HG03432 (cell line): ENCODE results near the gene GABRR2.
"Not testable (repeated sequence)": the region's sequence is repeated elsewhere in the genome, so short reads cannot be mapped to it uniquely, and the experiment has no call there.

Experiments
- ATAC-seq: cut with Tn5 transposase; IDR thresholded peaks from one replicate; pipeline ENCODE4 v1.9.1; 2021; ENCODE audit warnings: mild to moderate bottlenecking, moderate library complexity; ENCODE audit not compliant: unreplicated experiment

GABRR2 gene

GRCh38 chr6:89295981-89296380 lies 19.1 kb downstream of the GABRR2 start:
- ATAC-seq = no peak

- ATAC-seq = not testable (repeated sequence)
Measured at GRCh38 chr6:89295116-89295515, 20.0 kb downstream of the GABRR2 start.

DNA sequence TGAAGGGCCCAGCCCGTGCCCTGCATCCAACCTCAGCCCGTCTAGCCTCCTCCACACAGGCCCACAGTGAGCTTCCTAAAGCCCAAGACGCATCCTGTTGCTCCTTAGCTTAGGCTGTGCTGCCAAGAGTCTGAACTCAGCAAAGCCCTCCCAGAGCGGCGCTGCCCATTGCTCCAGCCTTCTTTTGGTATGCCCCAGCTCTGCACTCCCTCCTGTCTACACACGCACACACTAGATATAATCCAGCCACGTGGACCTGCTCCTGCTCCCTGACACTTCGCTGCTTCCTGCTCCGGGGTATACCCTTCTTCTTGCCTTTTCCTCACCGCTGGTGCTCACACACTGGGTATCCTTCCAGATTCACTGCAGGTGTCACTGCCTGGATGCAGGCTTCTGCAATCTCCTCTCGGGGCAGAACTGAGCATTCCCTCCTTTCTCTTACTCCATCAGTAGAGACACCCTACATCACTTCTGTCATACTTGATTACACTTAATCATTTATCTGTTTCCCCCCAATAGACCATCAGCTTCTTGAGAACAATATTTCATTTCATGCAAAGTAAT lies 23.8 kb downstream of the GABRR2 start:
- no peak for ATAC-seq

DNA sequence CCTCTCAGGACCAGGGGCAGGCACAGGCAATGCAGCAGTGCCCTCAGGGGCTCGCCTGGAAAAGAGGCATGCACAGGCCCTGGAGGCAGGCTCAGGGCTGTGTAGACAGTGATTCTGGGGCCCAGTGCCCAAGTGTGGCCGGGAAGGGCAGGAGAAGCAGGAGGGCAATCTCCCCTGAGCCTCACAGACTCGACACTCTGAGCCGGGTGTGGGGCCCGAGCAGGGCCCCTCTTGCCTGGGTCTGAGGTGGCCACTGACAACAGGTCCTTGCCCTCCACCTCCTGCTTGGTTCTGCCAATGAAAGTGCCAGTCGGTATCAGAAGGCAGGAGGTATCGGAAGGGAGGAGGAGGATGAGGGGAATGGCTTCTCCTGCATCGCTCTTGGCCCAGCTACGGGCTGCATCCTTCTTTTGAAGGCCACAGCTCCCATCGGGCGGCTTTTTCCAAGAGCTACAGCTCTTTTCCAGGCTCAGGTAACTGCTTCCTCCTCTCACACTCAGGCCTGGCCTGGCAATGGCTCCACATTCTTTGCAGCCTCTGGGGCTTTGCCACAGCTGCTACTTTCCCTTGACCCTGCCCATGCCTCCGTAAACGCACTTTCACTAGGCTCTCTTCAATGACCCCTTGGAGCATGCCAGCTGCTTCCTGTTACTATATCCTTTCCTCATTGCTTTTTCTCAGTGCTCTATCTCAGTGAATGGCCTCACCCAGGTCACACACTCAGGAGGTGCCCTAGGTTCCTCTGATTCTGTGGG lies 24.5 kb downstream of the GABRR2 start:
- ATAC-seq = no peak

DNA sequence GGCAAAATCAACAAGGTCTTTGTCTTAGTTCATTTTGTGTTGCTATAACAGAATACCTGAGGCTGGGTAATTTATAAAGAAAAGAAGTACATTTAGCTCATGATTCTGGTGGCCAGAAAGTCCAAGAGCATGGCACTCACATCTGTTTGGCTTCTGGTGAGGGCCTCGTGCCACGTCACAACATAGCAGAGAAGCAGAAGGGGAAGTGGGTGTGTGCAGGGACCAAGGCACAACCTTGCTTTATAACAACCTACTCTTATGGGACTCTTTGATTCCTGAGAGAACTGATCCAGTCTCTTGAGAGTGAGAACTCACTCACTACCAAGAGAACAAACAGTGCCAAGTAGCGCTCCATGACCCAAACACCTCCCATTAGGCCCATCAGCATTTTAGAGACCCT lies 25.4 kb downstream of the GABRR2 start:
- no peak for ATAC-seq

- no peak for ATAC-seq
Measured at GRCh38 chr6:89287351-89288028, 27.6 kb downstream of the GABRR2 start.

DNA sequence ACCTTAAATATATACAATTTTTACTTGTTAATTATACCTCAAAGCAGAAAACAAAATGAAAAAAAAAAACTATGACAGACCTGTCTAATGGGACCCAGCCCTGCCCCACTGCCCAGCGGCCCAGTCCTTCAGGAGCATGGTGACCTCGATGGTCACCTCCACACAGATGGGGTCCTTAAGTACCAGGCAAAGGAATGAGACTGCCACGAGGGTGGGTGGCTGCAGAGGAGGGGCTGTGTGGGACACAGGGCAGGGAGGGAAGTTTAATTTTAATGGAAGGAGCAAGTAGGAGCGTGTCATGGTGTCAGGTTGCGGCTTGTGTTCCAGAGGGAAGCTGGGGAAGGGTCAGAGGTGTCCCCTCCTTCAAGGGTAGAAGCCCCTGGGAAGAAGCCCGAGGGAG lies 28.6 kb downstream of the GABRR2 start:
- ATAC-seq = no peak

DNA sequence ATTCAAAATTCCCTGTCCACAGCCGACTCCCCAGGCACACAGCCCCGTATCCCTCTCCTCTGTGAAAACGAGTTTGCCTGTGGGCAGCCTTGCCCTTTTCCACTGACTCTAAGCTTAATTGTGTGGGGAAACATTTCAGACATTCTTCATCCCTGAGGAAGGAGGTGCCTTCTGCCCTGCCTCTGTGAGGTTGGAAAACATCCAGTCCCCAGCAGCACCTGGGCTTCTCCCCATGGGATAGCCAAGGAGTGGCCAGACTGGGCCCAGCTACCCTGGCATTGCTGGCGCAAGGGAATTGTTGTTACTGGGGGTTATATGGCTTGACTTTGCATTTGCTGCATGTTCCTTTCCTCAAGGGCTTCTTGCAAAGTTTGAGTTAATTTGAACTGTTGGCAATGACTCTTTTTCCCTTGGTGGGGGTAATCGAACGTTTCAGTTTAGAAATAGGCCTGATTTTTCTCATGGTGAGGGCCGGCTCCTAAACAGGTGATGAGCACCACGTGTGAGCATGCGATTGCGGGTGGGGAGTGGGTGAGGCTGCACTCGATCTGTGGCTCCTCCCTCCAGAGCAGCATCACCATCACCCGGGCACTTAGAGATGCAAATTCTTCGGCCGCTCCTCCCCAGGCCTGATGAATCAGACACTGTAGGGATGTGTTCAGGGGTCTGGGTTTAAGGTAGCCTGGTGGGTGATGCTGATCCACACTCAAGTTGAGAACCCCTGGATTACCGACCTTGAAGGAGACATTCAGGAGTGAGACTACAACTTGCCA lies 29.9 kb downstream of the GABRR2 start:
- ATAC-seq = no peak

- no peak for ATAC-seq
Measured at GRCh38 chr6:89284081-89284480, 31.0 kb downstream of the GABRR2 start.

GRCh38 chr6:89282749-89283148 lies 32.4 kb downstream of the GABRR2 start:
- ATAC-seq = no peak

GRCh38 chr6:89281779-89282246 lies 33.3 kb downstream of the GABRR2 start:
- ATAC-seq = peak; percentile 99

DNA sequence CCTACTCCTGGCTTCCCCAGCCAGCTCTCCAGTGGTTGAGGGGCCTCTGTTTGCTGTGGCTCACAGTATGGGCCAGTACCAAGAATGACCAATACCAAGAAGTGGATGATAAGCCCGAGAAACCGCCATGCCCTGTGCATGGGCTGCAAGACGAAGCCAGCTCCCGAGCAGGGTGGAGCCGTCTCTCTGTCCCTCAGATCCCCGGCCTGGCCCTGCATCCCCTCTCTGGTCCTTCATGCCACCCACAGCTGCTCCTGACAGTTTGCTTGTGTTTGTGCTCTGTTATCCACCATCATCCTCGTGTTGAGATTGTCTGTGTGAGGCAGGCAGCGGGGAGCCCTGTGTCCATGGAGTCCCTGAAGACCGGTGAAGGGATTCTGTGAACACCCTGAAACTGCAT lies 36.1 kb downstream of the GABRR2 start:
- no peak for ATAC-seq

DNA sequence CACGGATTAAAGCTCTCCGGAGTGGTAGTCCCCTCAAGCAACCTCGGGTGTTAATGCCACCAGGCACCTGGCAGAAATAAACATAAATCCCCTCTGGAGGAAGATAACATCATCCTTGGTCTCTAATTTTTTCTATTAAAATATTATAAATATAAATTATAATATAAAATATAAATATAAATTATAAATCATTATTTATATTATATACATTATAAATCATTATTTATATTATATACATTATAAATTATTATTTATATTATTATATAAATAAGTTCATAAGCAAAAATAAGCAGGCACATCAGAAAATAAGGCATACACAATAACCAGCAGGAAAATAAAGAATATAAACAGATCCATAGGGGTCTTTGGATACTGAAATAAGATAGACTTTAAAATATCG lies 39.2 kb downstream of the GABRR2 start:
- ATAC-seq = no peak

DNA sequence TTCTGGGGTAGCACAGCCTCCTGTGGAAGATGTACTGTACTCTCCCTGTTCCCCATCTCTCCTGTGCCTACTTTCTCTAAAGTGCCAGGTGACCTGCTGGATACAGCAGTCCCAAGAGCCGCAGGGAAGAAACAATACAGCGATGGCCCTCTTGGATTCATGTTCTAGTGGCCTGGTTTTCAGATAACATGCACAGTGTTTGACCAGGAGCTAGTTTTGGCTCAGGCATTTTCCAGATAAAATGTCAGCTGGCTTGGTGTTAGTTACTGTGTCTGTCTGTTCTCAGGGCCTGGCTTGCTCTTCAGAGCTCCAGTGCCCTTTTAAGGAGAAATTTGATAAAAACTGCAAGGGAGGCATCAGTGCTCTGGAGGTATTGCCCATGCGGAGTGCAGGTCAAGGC lies 41.3 kb downstream of the GABRR2 start:
- ATAC-seq = no peak

- no peak for ATAC-seq
Measured at GRCh38 chr6:89272596-89272995, 42.5 kb downstream of the GABRR2 start.

DNA sequence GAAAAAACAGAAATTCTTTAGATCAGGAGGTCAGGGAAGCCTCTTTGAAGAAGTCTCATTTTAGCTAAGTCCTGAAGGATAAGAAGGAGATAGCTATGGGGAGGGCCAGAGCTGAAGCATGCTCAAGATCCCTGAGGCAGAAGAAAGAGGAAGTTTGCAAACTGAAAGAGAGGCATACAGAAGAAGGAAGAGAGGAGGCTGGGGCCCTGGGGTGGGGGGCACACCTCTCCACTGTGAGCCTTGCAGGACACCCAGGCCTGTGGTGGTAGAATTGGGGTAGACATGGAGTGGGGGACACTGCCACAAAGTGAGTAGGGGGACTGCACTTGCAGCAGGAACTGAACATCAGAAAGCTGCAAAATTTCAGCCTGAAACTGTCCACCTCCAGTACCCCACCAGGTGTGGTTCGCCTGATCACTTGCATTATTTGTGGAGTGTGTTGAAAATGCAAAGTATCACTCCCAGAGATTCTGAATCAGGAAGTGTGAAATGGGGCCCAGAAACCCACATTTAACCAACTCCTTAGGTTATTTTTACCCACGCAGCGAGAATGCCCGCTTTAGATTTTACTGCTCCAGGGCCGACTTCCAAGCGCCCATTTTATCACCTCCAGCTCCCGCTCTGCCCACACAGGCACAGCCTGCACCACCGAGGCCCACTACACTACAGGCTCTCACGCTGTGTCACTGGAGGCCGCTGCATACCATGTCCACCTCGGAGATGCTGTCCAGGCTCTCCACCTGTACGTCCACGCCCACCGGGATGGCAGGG lies 44.0 kb downstream of the GABRR2 start:
- ATAC-seq = peak; percentile 77

DNA sequence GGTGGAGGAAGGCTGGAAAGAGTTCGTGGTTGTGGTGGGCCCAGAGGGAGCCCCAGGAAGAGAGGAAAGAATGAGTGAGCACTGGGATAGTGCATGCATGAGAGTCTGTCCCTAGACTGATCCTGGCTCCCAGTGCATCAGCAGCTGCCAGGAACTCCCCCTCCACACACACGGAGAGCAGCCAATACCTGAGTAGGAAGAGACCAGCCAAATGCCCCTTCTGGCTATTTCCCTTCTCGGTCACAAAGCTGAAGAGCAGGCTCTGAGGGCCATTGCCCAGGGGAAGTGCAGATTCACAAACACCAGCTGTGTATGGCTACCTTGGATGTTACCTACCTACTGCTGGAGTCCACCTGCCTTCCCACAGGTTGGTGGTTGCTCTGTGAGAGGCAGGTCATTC lies 45.1 kb downstream of the GABRR2 start:
- no peak for ATAC-seq

DNA sequence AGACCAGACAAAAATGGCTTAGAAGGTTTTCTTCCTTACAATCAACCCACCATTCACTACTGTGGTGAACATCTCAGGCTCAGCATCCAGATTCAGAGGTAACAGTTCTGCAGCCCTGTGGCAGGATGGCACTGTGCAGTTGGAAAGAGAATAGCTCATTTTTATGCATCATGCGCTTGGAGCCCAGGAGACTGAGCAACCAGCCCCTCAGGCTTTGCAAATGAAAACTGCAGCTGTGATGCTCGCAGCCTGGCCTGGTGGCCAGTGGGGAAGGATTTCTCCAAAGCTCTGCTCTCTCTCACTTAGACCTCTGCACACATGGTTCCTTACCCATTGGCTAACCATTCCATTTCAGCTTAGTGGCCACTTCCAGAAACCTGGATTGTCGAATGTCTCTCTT lies 45.8 kb downstream of the GABRR2 start:
- no peak for ATAC-seq

DNA sequence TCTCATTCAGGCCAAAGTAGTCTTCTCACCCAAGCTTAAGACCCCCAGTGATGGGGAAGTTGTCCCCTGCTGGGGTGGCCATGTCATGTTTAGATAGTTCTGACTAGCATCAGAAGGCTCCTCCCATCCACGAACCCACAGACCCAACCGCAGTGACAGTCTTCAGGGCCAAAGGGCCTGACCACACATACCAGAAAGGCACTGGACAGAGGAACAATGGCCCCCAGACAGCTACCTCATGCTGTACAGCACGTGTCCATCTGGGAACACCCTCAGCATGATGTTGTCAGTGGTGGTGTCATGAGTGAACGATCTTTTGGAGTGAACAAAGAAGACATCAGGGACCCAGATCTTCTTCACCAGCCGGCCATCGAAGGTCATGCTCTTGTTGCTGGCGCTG lies 46.3 kb downstream of the GABRR2 start:
- ATAC-seq = no peak

DNA sequence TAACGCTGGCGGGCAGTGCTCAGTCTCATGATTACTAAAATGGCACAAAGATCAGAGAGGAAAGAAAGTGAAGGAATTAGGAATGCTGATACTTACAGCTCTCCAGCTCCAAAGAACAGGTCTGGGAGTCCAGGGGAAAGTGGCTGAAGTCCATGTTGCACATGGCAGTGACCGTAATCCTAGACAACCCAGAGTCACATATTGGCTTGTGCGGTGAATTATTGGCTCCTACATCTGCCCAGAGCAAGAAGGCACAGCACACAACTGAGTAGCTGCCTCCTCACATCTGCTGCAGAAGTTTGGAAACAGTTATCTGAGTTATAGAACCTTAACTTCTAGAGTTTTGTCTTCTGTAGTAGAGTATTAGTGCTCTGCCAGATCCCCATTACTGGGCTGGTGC lies 47.2 kb downstream of the GABRR2 start:
- no peak for ATAC-seq

GRCh38 chr6:89264296-89264695 lies 50.8 kb downstream of the GABRR2 start:
- ATAC-seq = no peak
